ENCODE measurements around the gene BAIAP2.

GRCh38 chr17:81028506-81028858 is 6.5 kb upstream of the BAIAP2 start:
- TF ChIP-seq CTCF (IDR thresholded peaks at IDR 0.05) = no peak
- no peak for TF ChIP-seq POLR2A (IDR thresholded peaks at IDR 0.05)
- TF ChIP-seq POLR2AphosphoS5 (IDR thresholded peaks at IDR 0.05) = no peak
